DOHH2 (cell line): ENCODE data around the gene RHBDL3.

Source experiments
- H3F3A ChIP-seq: fragments of 200-600 bp; sonication (generic), shearing (Covaris generic); 2 replicates; pipeline ENCODE4 v1.6.0; 2016; ENCODE audit warnings: antibody characterized with exemption, mild to moderate bottlenecking; ENCODE audit not compliant: control insufficient read depth, insufficient read depth
- H3K27ac ChIP-seq: fragments of 200-600 bp; sonication (generic); 2 replicates; pipeline ENCODE4 v1.5.1; 2014; ENCODE audit warnings: low read depth, mild to moderate bottlenecking, low read length, moderate library complexity
- H3K27me3 ChIP-seq: fragments of 200-600 bp; sonication (generic); 2 replicates; pipeline ENCODE4 v1.6.1; 2014; ENCODE audit warnings: mild to moderate bottlenecking, low read length, mixed read lengths; ENCODE audit not compliant: control insufficient read depth
- H3K36me3 ChIP-seq: fragments of 200-600 bp; sonication (generic); 2 replicates; pipeline ENCODE4 v1.6.1; 2014; ENCODE audit warnings: mild to moderate bottlenecking, low read length, moderate library complexity, mixed read lengths; ENCODE audit not compliant: control insufficient read depth
- H3K4me1 ChIP-seq: fragments of 200-600 bp; sonication (generic); 2 replicates; pipeline ENCODE4 v1.6.1; 2014; ENCODE audit warnings: mild to moderate bottlenecking, low read length, mixed read lengths; ENCODE audit not compliant: control insufficient read depth
- H3K4me2 ChIP-seq: fragments of 200-600 bp; sonication (generic); 2 replicates; pipeline ENCODE4 v1.6.0; 2014; ENCODE audit warnings: mild to moderate bottlenecking, low read length, moderate library complexity
- H3K4me3 ChIP-seq: fragments of 200-600 bp; sonication (generic); 2 replicates; pipeline ENCODE4 v1.5.1; 2014; ENCODE audit warnings: mild to moderate bottlenecking, low read length, mixed read lengths
- H3K79me2 ChIP-seq: fragments of 200-600 bp; sonication (generic); 2 replicates; pipeline ENCODE4 v1.6.1; 2014; ENCODE audit warnings: mild to moderate bottlenecking, low read length, mixed read lengths; ENCODE audit not compliant: control insufficient read depth
- H3K9me2 ChIP-seq: fragments of 200-600 bp; sonication (generic); replicated peaks from 2 replicates; pipeline ENCODE4 v1.6.1; 2014; ENCODE audit warnings: mild to moderate bottlenecking, low read length, mixed read lengths; ENCODE audit not compliant: control insufficient read depth
- H3K9me3 ChIP-seq: fragments of 200-600 bp; sonication (generic); 2 replicates; pipeline ENCODE4 v1.6.1; 2014; ENCODE audit warnings: antibody characterized with exemption, low read length, mixed read lengths; ENCODE audit not compliant: control insufficient read depth, insufficient read depth
- H4K20me1 ChIP-seq: fragments of 200-600 bp; sonication (generic); 2 replicates; pipeline ENCODE4 v1.6.0; 2014; ENCODE audit warnings: low read depth, mild to moderate bottlenecking, antibody characterized with exemption, low read length, moderate library complexity; ENCODE audit not compliant: control insufficient read depth, insufficient read depth
- CTCF ChIP-seq: fragments of 200-600 bp; sonication (generic); IDR thresholded peaks from one replicate; pipeline ENCODE4 v1.5.1; 2014; ENCODE audit warnings: antibody characterized with exemption, mild to moderate bottlenecking, low read depth, low read length; ENCODE audit not compliant: poor library complexity, severe bottlenecking
- EZH2phosphoT487 ChIP-seq: fragments of 200-600 bp; sonication (generic); IDR thresholded peaks from 2 replicates; pipeline ENCODE4 v1.6.1; 2017; ENCODE audit warnings: borderline replicate concordance, mild to moderate bottlenecking, antibody characterized with exemption, low read length, moderate library complexity, mixed read lengths

Gene RHBDL3

GRCh38 chr17:32264140-32264799 lies 1.4 kb upstream of the RHBDL3 start:
- no peaks in the 10 kb centered on the region for H4K20me1 ChIP-seq
- H3K27me3 ChIP-seq = peaks cover 75% of the 10 kb centered on the region
- H3K9me3 ChIP-seq = no peaks in the 10 kb centered on the region
- H3K4me2 ChIP-seq = no peak overlapping the region
- no peaks in the 10 kb centered on the region for H3K9me2 ChIP-seq
- peaks cover 24% of the 10 kb centered on the region for H3K4me1 ChIP-seq
- H3F3A ChIP-seq = peaks cover 7% of the 10 kb centered on the region; the same call in 1 of the 2 replicates
- H3K4me3 ChIP-seq = no peak overlapping the region
- TF ChIP-seq EZH2phosphoT487 (no peak), CTCF (peak; percentile 4)
- H3K79me2 ChIP-seq = no peaks in the 10 kb centered on the region
- H3K36me3 ChIP-seq = no peaks in the 10 kb centered on the region
- no peak overlapping the region for H3K27ac ChIP-seq

GRCh38 chr17:32264823-32265191 lies 825 bp upstream of the RHBDL3 start:
- H3K79me2 ChIP-seq = no peaks in the 10 kb centered on the region
- H3K9me3 ChIP-seq = no peaks in the 10 kb centered on the region
- H3F3A ChIP-seq = peaks cover 7% of the 10 kb centered on the region; the same call in 1 of the 2 replicates
- no peak overlapping the region for H3K4me3 ChIP-seq
- no peaks in the 10 kb centered on the region for H3K9me2 ChIP-seq
- no peak overlapping the region for H3K27ac ChIP-seq
- peak overlapping the region; percentile 40; the same call in 1 of the 2 replicates for H3K4me2 ChIP-seq
- H4K20me1 ChIP-seq = no peaks in the 10 kb centered on the region
- H3K27me3 ChIP-seq = peaks cover 79% of the 10 kb centered on the region
- H3K4me1 ChIP-seq = peaks cover 24% of the 10 kb centered on the region
- TF ChIP-seq CTCF (peak; percentile 4), EZH2phosphoT487 (no peak)
- H3K36me3 ChIP-seq = no peaks in the 10 kb centered on the region

GRCh38 chr17:32266051-32266388 lies 388 bp downstream of the RHBDL3 start:
- peaks cover 84% of the 10 kb centered on the region for H3K27me3 ChIP-seq
- TF ChIP-seq CTCF = no peak
- no peak for TF ChIP-seq EZH2phosphoT487

More at GRCh38 chr17:32266051-32266388, 388 bp downstream of the RHBDL3 start:
- Histone ChIP-seq H3K4me2 (peak overlapping the region; percentile 73), H3K9me3 (no peaks in the 10 kb centered on the region), H3F3A (peaks cover 8% of the 10 kb centered on the region), H3K4me3 (peak overlapping the region; percentile 75), H3K27ac (no peak overlapping the region), H3K4me1 (peaks cover 24% of the 10 kb centered on the region), H3K79me2 (no peaks in the 10 kb centered on the region), H3K36me3 (no peaks in the 10 kb centered on the region), H3K9me2 (no peaks in the 10 kb centered on the region), H4K20me1 (no peaks in the 10 kb centered on the region)
